ENCODE results near the gene KDM3B.

DNA sequence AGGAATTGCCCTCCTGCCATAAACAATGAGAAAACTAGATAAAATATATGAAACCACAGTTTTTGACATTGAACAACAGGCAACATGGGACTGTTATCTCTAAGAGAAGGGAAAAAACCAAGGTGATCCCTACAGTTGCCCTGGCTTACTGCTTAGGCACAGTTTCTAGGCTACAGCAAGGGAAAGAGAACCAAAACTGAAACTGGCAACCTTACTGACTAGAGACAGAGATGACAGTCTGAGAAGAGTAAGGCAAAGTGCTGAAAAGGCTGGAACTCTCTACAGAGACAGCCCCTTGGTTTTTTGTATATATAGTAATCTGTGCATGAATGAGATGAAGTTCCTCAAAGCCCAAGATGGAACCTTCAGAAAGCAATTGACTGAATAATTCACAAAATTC is 50.2 kb downstream of the KDM3B start:
- TF ChIP-seq IRF2 (CRISPR knock-in tag; IDR thresholded peaks at IDR 0.05): no peak
- TF ChIP-seq SAFB (IDR thresholded peaks at IDR 0.05; ENCODE audit: borderline replicate concordance, low read depth, low read length): no peak
- TF ChIP-seq SRF (CRISPR knock-in tag; IDR thresholded peaks at IDR 0.05): no peak
- TF ChIP-seq, protein P1, sequence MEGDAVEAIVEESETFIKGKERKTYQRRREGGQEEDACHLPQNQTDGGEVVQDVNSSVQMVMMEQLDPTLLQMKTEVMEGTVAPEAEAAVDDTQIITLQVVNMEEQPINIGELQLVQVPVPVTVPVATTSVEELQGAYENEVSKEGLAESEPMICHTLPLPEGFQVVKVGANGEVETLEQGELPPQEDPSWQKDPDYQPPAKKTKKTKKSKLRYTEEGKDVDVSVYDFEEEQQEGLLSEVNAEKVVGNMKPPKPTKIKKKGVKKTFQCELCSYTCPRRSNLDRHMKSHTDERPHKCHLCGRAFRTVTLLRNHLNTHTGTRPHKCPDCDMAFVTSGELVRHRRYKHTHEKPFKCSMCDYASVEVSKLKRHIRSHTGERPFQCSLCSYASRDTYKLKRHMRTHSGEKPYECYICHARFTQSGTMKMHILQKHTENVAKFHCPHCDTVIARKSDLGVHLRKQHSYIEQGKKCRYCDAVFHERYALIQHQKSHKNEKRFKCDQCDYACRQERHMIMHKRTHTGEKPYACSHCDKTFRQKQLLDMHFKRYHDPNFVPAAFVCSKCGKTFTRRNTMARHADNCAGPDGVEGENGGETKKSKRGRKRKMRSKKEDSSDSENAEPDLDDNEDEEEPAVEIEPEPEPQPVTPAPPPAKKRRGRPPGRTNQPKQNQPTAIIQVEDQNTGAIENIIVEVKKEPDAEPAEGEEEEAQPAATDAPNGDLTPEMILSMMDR (IDR thresholded peaks at IDR 0.05 in 2 of 3, conservative IDR thresholded peaks at IDR 0.05 in 1 of 3; ENCODE audit: insufficient read depth in 2 of 3, low read depth in 1 of 3, low read length in 3 of 3): no peak
- TF ChIP-seq, protein P2, sequence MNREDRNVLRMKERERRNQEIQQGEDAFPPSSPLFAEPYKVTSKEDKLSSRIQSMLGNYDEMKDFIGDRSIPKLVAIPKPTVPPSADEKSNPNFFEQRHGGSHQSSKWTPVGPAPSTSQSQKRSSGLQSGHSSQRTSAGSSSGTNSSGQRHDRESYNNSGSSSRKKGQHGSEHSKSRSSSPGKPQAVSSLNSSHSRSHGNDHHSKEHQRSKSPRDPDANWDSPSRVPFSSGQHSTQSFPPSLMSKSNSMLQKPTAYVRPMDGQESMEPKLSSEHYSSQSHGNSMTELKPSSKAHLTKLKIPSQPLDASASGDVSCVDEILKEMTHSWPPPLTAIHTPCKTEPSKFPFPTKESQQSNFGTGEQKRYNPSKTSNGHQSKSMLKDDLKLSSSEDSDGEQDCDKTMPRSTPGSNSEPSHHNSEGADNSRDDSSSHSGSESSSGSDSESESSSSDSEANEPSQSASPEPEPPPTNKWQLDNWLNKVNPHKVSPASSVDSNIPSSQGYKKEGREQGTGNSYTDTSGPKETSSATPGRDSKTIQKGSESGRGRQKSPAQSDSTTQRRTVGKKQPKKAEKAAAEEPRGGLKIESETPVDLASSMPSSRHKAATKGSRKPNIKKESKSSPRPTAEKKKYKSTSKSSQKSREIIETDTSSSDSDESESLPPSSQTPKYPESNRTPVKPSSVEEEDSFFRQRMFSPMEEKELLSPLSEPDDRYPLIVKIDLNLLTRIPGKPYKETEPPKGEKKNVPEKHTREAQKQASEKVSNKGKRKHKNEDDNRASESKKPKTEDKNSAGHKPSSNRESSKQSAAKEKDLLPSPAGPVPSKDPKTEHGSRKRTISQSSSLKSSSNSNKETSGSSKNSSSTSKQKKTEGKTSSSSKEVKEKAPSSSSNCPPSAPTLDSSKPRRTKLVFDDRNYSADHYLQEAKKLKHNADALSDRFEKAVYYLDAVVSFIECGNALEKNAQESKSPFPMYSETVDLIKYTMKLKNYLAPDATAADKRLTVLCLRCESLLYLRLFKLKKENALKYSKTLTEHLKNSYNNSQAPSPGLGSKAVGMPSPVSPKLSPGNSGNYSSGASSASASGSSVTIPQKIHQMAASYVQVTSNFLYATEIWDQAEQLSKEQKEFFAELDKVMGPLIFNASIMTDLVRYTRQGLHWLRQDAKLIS (CRISPR knock-in tag; IDR thresholded peaks at IDR 0.05): no peak
- no peak for TF ChIP-seq ZNF274 (IDR thresholded peaks at IDR 0.05; ENCODE audit: borderline replicate concordance, low read depth, low read length)
- TF ChIP-seq, protein P3, sequence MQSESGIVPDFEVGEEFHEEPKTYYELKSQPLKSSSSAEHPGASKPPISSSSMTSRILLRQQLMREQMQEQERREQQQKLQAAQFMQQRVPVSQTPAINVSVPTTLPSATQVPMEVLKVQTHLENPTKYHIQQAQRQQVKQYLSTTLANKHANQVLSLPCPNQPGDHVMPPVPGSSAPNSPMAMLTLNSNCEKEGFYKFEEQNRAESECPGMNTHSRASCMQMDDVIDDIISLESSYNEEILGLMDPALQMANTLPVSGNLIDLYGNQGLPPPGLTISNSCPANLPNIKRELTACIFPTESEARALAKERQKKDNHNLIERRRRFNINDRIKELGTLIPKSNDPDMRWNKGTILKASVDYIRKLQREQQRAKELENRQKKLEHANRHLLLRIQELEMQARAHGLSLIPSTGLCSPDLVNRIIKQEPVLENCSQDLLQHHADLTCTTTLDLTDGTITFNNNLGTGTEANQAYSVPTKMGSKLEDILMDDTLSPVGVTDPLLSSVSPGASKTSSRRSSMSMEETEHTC (IDR thresholded peaks at IDR 0.05): no peak
- TF ChIP-seq, protein P4, sequence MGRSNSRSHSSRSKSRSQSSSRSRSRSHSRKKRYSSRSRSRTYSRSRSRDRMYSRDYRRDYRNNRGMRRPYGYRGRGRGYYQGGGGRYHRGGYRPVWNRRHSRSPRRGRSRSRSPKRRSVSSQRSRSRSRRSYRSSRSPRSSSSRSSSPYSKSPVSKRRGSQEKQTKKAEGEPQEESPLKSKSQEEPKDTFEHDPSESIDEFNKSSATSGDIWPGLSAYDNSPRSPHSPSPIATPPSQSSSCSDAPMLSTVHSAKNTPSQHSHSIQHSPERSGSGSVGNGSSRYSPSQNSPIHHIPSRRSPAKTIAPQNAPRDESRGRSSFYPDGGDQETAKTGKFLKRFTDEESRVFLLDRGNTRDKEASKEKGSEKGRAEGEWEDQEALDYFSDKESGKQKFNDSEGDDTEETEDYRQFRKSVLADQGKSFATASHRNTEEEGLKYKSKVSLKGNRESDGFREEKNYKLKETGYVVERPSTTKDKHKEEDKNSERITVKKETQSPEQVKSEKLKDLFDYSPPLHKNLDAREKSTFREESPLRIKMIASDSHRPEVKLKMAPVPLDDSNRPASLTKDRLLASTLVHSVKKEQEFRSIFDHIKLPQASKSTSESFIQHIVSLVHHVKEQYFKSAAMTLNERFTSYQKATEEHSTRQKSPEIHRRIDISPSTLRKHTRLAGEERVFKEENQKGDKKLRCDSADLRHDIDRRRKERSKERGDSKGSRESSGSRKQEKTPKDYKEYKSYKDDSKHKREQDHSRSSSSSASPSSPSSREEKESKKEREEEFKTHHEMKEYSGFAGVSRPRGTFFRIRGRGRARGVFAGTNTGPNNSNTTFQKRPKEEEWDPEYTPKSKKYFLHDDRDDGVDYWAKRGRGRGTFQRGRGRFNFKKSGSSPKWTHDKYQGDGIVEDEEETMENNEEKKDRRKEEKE (IDR thresholded peaks at IDR 0.05; ENCODE audit: borderline replicate concordance in 1 of 2, control insufficient read depth in 1 of 2, low read depth in 2 of 2, low read length in 1 of 2): no peak
